Mesothelial cell of epicardium (in vitro differentiated cells): ENCODE data around the gene ITGB1BP1. TPM values are rescaled to one million over a fixed set of nuclear protein-coding genes. Genes with fewer than 3 reads are reported as not detected.

Experiments
- DNase-seq, 2 experiments: peaks; one replicate each; pipeline ENCODE4 v3.0.0; 2021; ENCODE audit warnings: low spot score in 2 of 2; ENCODE audit not compliant: unreplicated experiment in 2 of 2
- H3K27ac Mint-ChIP-seq: 2 replicates; pipeline ENCODE4 v1.8.0; 2021; ENCODE audit warnings: mixed read lengths
- H3K27me3 Mint-ChIP-seq: 2 replicates; pipeline ENCODE4 v1.8.0; 2021; ENCODE audit warnings: low read depth, mixed read lengths
- H3K36me3 Mint-ChIP-seq: 2 replicates; pipeline ENCODE4 v1.8.0; 2021; ENCODE audit warnings: mixed read lengths
- H3K4me1 Mint-ChIP-seq: 2 replicates; pipeline ENCODE4 v1.8.0; 2021; ENCODE audit warnings: mixed read lengths
- H3K4me3 Mint-ChIP-seq: 2 replicates; pipeline ENCODE4 v1.8.0; 2021; ENCODE audit warnings: mild to moderate bottlenecking, moderate library complexity, mixed read lengths
- H3K9me3 Mint-ChIP-seq: 2 replicates; pipeline ENCODE4 v1.8.0; 2021; ENCODE audit warnings: mixed read lengths
- CTCF ChIP-seq: fragments of 200-600 bp; sonication (generic); IDR thresholded peaks from one replicate; pipeline ENCODE4 v1.5.0; 2021; ENCODE audit warnings: antibody characterized with exemption; ENCODE audit not compliant: unreplicated experiment
- total RNA-seq: library from RNA; stranded (reverse); gene quantifications from 3 replicates; pipeline ENCODE4 v1.2.1, GENCODE V29; 2021

Gene ITGB1BP1
- total RNA-seq, 1 donor from 2014 or later = 38.0 TPM

DNA sequence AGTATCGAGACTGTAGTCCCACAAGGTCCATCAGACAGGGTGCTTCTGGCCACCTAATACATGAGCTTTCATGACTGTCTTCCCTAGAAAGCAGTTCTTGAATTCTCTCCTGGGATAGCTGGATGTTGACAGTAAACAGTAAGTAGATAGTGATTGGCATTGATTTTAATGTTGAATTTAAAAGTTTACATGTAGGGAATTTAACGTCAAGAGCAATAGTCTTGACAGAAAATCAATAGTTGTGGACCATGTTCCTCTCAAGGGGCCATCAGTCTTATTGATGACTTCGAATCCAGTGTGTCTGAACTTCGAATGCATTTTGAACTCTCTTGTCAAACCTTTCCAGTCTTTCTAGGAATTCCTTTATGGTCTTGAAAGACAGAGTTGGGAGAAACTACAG is 63.9 kb downstream of the ITGB1BP1 start:
- no peaks in the 10 kb centered on the region for H3K27me3 Mint-ChIP-seq
- DNase-seq = no peak
- no peak overlapping the region for H3K4me3 Mint-ChIP-seq
- H3K4me1 Mint-ChIP-seq = no peaks in the 10 kb centered on the region
- H3K27ac Mint-ChIP-seq = no peak overlapping the region
- no peak for TF ChIP-seq CTCF
- no peaks in the 10 kb centered on the region for H3K9me3 Mint-ChIP-seq
- peaks cover 35% of the 10 kb centered on the region for H3K36me3 Mint-ChIP-seq

- no peak overlapping the region for H3K4me3 Mint-ChIP-seq
- no peaks in the 10 kb centered on the region for H3K9me3 Mint-ChIP-seq
- no peaks in the 10 kb centered on the region for H3K27me3 Mint-ChIP-seq
- no peaks in the 10 kb centered on the region for H3K4me1 Mint-ChIP-seq
- DNase-seq = no peak
- no peak overlapping the region for H3K27ac Mint-ChIP-seq
- no peak for TF ChIP-seq CTCF
- H3K36me3 Mint-ChIP-seq = peaks cover 35% of the 10 kb centered on the region
These were observed 64.5 kb downstream of the ITGB1BP1 start for GRCh38 chr2:9358846-9359245.

- no peak for TF ChIP-seq CTCF
- Mint-ChIP-seq H3K4me3 (no peak overlapping the region), H3K9me3 (no peaks in the 10 kb centered on the region), H3K4me1 (no peaks in the 10 kb centered on the region), H3K27me3 (no peaks in the 10 kb centered on the region), H3K36me3 (peaks cover 30% of the 10 kb centered on the region), H3K27ac (no peak overlapping the region)
- no peak for DNase-seq
These were observed 67.1 kb downstream of the ITGB1BP1 start for GRCh38 chr2:9356261-9356660.

DNA sequence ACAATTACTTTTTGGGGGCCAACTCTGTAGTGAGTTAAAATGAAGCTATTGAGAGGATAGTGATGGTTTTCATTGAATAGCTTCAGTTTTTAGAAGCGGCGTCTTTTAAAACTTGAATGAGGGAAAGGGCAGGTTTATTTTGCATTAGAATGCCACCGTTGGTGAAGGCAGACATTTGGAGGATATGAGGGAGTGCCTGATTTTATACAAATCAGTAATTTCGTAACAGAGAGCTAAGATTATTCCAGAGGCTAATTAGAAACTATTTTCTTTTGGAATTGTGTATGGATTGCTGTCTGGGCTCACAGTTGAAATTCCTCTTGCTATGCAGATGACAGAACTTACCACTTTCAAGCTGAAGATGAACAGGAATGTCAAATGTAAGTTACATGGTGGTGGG is 67.6 kb downstream of the ITGB1BP1 start:
- Mint-ChIP-seq H3K4me3 (no peak overlapping the region), H3K36me3 (peaks cover 32% of the 10 kb centered on the region), H3K27me3 (no peaks in the 10 kb centered on the region), H3K9me3 (no peaks in the 10 kb centered on the region), H3K27ac (no peak overlapping the region), H3K4me1 (no peaks in the 10 kb centered on the region)
- DNase-seq = no peak
- no peak for TF ChIP-seq CTCF

GRCh38 chr2:9355270-9355669 is 68.1 kb downstream of the ITGB1BP1 start:
- Mint-ChIP-seq H3K27ac (no peak overlapping the region), H3K9me3 (no peaks in the 10 kb centered on the region), H3K4me3 (no peak overlapping the region), H3K27me3 (no peaks in the 10 kb centered on the region), H3K4me1 (no peaks in the 10 kb centered on the region), H3K36me3 (peaks cover 34% of the 10 kb centered on the region)
- no peak for DNase-seq
- no peak for TF ChIP-seq CTCF

- no peak for DNase-seq
- Mint-ChIP-seq H3K36me3 (peaks cover 25% of the 10 kb centered on the region), H3K27me3 (no peaks in the 10 kb centered on the region), H3K4me3 (no peak overlapping the region), H3K9me3 (no peaks in the 10 kb centered on the region), H3K27ac (no peak overlapping the region), H3K4me1 (no peaks in the 10 kb centered on the region)
- TF ChIP-seq CTCF = no peak
These were observed 69.0 kb downstream of the ITGB1BP1 start for GRCh38 chr2:9354318-9354717.
